MM.1S (cell line): ENCODE results near the gene RAD51C.

ENCODE experiments used
- DNase-seq: peaks from one replicate; pipeline ENCODE4 v3.0.0-alpha.2; 2015
- H2AFZ ChIP-seq: fragments of 300-600 bp; sonication (generic); 2 replicates; pipeline ENCODE4 v1.6.0; 2016; ENCODE audit warnings: antibody characterized with exemption, low read length
- H3F3A ChIP-seq: fragments of 300-600 bp; sonication (generic); 2 replicates; pipeline ENCODE4 v1.6.1; 2016; ENCODE audit warnings: mild to moderate bottlenecking, antibody characterized with exemption, low read length, moderate library complexity, mixed read lengths; ENCODE audit not compliant: insufficient read depth
- H3K27ac ChIP-seq: fragments of 300-600 bp; sonication (generic); 2 replicates; pipeline ENCODE4 v1.5.1; 2016; ENCODE audit warnings: mild to moderate bottlenecking, low read length
- H3K27me3 ChIP-seq: fragments of 300-600 bp; sonication (generic); replicated peaks from 2 replicates; pipeline ENCODE4 v1.6.0; 2016; ENCODE audit warnings: low read length; ENCODE audit not compliant: insufficient read depth
- H3K36me3 ChIP-seq: fragments of 300-600 bp; sonication (generic); replicated peaks from 2 replicates; pipeline ENCODE4 v1.6.1; 2016; ENCODE audit warnings: mild to moderate bottlenecking, low read length, mixed read lengths; ENCODE audit not compliant: insufficient read depth
- H3K4me1 ChIP-seq: fragments of 300-600 bp; sonication (generic); 2 replicates; pipeline ENCODE4 v1.6.1; 2016; ENCODE audit warnings: low read length, mixed read lengths
- H3K4me2 ChIP-seq: fragments of 300-600 bp; sonication (generic); 2 replicates; pipeline ENCODE4 v1.6.0; 2016; ENCODE audit warnings: low read depth, low read length
- H3K4me3 ChIP-seq: fragments of 300-600 bp; sonication (generic); 2 replicates; pipeline ENCODE4 v1.5.1; 2016; ENCODE audit warnings: low read length, mixed read lengths
- H3K79me2 ChIP-seq: fragments of 300-600 bp; sonication (generic); 2 replicates; pipeline ENCODE4 v1.6.1; 2016; ENCODE audit warnings: mixed run types, low read length, mixed read lengths
- H3K9ac ChIP-seq: fragments of 300-600 bp; sonication (generic); 2 replicates; pipeline ENCODE4 v1.6.1; 2016; ENCODE audit warnings: low read length, mixed read lengths
- H3K9me2 ChIP-seq: fragments of 300-600 bp; sonication (generic); replicated peaks from 2 replicates; pipeline ENCODE4 v1.6.1; 2016; ENCODE audit warnings: mild to moderate bottlenecking, low read length, mixed read lengths; ENCODE audit not compliant: insufficient read depth
- H3K9me3 ChIP-seq: fragments of 300-600 bp; sonication (generic); replicated peaks from 2 replicates; pipeline ENCODE4 v1.6.1; 2016; ENCODE audit warnings: mild to moderate bottlenecking, low read length, mixed read lengths; ENCODE audit not compliant: insufficient read depth
- H4K20me1 ChIP-seq: fragments of 300-600 bp; sonication (generic); 2 replicates; pipeline ENCODE4 v1.6.1; 2016; ENCODE audit warnings: mild to moderate bottlenecking, low read length, moderate library complexity, mixed read lengths; ENCODE audit not compliant: insufficient read depth
- EZH2 ChIP-seq: fragments of 300-600 bp; sonication (generic); optimal IDR thresholded peaks from 2 replicates; pipeline ENCODE3; 2017; ENCODE audit warnings: low read depth, mild to moderate bottlenecking, antibody characterized with exemption, low read length, mixed read lengths
- EZH2phosphoT487 ChIP-seq: fragments of 300-600 bp; sonication (generic); IDR thresholded peaks from 2 replicates; pipeline ENCODE4 v1.6.1; 2018; ENCODE audit warnings: antibody characterized with exemption, low read length
- TF ChIP-seq, protein P1 (sequence below): fragments of 300-600 bp; sonication (generic); IDR thresholded peaks from 2 replicates; pipeline ENCODE4 v1.5.1; 2016; ENCODE audit warnings: antibody characterized with exemption, low read length, mixed read lengths

The RAD51C gene

GRCh38 chr17:58722696-58723095 lies 30.3 kb downstream of the RAD51C start:
- H3K4me2 ChIP-seq = no peak overlapping the region
- no peaks in the 10 kb centered on the region for H3K79me2 ChIP-seq
- H3K4me3 ChIP-seq = no peak overlapping the region
- H3K27me3 ChIP-seq = no peaks in the 10 kb centered on the region
- no peaks in the 10 kb centered on the region for H3K4me1 ChIP-seq
- DNase-seq = no peak
- no peak overlapping the region for H3K9ac ChIP-seq
- H3K9me2 ChIP-seq = no peaks in the 10 kb centered on the region
- H2AFZ ChIP-seq = no peak overlapping the region
- no peaks in the 10 kb centered on the region for H3F3A ChIP-seq
- no peak overlapping the region for H3K27ac ChIP-seq
- TF ChIP-seq EZH2 (no peak), EZH2phosphoT487 (no peak)
- TF ChIP-seq, protein P1, sequence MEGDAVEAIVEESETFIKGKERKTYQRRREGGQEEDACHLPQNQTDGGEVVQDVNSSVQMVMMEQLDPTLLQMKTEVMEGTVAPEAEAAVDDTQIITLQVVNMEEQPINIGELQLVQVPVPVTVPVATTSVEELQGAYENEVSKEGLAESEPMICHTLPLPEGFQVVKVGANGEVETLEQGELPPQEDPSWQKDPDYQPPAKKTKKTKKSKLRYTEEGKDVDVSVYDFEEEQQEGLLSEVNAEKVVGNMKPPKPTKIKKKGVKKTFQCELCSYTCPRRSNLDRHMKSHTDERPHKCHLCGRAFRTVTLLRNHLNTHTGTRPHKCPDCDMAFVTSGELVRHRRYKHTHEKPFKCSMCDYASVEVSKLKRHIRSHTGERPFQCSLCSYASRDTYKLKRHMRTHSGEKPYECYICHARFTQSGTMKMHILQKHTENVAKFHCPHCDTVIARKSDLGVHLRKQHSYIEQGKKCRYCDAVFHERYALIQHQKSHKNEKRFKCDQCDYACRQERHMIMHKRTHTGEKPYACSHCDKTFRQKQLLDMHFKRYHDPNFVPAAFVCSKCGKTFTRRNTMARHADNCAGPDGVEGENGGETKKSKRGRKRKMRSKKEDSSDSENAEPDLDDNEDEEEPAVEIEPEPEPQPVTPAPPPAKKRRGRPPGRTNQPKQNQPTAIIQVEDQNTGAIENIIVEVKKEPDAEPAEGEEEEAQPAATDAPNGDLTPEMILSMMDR = no peak
- no peaks in the 10 kb centered on the region for H3K36me3 ChIP-seq
- H3K9me3 ChIP-seq = no peaks in the 10 kb centered on the region
- no peaks in the 10 kb centered on the region for H4K20me1 ChIP-seq

DNA sequence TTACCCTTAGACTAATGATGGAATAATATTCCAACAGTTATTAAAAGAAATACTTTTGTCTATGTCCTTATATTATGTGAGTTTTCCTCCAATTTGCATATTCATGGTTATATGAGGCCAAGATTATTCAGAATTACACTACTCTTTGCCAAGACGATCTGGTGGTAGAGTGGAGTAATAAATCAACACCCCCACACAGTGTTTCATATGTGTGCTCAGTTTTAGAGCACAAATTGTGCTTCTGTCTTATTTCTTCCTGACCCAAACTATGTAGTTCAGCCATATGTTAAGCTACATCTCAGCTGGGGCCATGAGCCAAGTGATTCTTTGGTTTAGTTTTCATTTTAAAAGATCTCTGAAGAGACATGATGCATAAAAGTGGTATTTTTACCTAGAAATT lies 36.4 kb downstream of the RAD51C start:
- Histone ChIP-seq H2AFZ (no peak overlapping the region), H3K4me1 (no peaks in the 10 kb centered on the region), H3K9ac (no peak overlapping the region), H4K20me1 (no peaks in the 10 kb centered on the region), H3F3A (no peaks in the 10 kb centered on the region), H3K79me2 (no peaks in the 10 kb centered on the region), H3K27ac (no peak overlapping the region), H3K27me3 (no peaks in the 10 kb centered on the region), H3K4me2 (no peak overlapping the region), H3K4me3 (no peak overlapping the region), H3K9me2 (no peaks in the 10 kb centered on the region), H3K36me3 (no peaks in the 10 kb centered on the region), H3K9me3 (no peaks in the 10 kb centered on the region)
- no peak for DNase-seq
- TF ChIP-seq, protein P1 = no peak
- TF ChIP-seq EZH2 (no peak), EZH2phosphoT487 (no peak)

- Histone ChIP-seq H3K9me2 (no peaks in the 10 kb centered on the region), H3K27me3 (no peaks in the 10 kb centered on the region), H3K9me3 (no peaks in the 10 kb centered on the region), H3F3A (no peaks in the 10 kb centered on the region), H3K9ac (no peak overlapping the region), H3K4me1 (no peaks in the 10 kb centered on the region), H3K36me3 (no peaks in the 10 kb centered on the region), H3K4me2 (no peak overlapping the region), H2AFZ (no peak overlapping the region), H3K79me2 (no peaks in the 10 kb centered on the region), H3K27ac (no peak overlapping the region), H3K4me3 (no peak overlapping the region), H4K20me1 (no peaks in the 10 kb centered on the region)
- TF ChIP-seq EZH2phosphoT487 = no peak
- DNase-seq = no peak
Measured at GRCh38 chr17:58730937-58731336, 38.5 kb downstream of the RAD51C start.

DNA sequence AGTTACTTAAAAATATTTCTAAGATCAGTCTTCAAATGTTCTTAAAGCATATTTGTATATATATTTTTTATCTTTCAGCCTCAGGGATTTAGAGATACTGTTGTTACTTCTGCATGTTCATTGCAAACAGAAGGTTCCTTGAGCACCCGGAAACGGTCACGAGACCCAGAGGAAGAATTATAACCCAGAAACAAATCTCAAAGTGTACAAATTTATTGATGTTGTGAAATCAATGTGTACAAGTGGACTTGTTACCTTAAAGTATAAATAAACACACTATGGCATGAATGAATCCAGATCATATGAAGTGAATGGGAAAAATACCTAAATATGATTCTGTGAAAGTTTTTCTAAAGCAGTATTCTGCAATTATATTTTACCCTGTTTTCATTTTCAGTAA lies 41.6 kb downstream of the RAD51C start:
- no peak overlapping the region for H2AFZ ChIP-seq
- no peaks in the 10 kb centered on the region for H3K9me2 ChIP-seq
- no peak for TF ChIP-seq EZH2
- no peak for TF ChIP-seq EZH2phosphoT487
- TF ChIP-seq, protein P1 = no peak
- no peak overlapping the region for H3K9ac ChIP-seq
- no peak for DNase-seq
- no peaks in the 10 kb centered on the region for H3K4me1 ChIP-seq
- H3K27ac ChIP-seq = no peak overlapping the region
- no peaks in the 10 kb centered on the region for H3K9me3 ChIP-seq
- H3K27me3 ChIP-seq = no peaks in the 10 kb centered on the region
- no peaks in the 10 kb centered on the region for H3K36me3 ChIP-seq
- H3K79me2 ChIP-seq = no peaks in the 10 kb centered on the region
- no peaks in the 10 kb centered on the region for H3F3A ChIP-seq
- no peaks in the 10 kb centered on the region for H4K20me1 ChIP-seq
- no peak overlapping the region for H3K4me2 ChIP-seq
- H3K4me3 ChIP-seq = no peak overlapping the region
